ENCODE results near the gene ZNF618.

DNA sequence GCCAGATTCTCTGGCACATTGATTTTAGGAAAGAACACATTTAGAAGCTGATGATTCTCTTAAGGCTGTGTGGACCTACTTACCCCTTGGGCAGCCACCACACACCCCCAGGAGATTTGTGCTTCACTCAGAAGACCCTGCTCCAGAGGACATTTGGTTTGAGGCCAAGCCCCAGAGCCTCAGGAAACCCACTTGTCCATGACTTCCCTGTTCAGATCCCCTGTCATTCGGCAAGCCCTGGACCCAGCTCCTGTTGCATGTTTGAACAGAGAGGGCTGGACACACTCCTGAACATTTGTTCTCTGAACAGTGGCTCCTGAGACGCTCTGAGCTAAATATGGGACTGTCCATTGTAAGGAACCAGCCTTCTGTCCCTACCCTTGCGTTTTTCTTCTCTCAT is 119.9 kb downstream of the ZNF618 start:
- TF ChIP-seq, protein P1, sequence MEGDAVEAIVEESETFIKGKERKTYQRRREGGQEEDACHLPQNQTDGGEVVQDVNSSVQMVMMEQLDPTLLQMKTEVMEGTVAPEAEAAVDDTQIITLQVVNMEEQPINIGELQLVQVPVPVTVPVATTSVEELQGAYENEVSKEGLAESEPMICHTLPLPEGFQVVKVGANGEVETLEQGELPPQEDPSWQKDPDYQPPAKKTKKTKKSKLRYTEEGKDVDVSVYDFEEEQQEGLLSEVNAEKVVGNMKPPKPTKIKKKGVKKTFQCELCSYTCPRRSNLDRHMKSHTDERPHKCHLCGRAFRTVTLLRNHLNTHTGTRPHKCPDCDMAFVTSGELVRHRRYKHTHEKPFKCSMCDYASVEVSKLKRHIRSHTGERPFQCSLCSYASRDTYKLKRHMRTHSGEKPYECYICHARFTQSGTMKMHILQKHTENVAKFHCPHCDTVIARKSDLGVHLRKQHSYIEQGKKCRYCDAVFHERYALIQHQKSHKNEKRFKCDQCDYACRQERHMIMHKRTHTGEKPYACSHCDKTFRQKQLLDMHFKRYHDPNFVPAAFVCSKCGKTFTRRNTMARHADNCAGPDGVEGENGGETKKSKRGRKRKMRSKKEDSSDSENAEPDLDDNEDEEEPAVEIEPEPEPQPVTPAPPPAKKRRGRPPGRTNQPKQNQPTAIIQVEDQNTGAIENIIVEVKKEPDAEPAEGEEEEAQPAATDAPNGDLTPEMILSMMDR (conservative IDR thresholded peaks at IDR 0.05; ENCODE audit: low read length): no peak
- TF ChIP-seq EZH2phosphoT487 (IDR thresholded peaks at IDR 0.05; ENCODE audit: borderline replicate concordance, low read depth, low read length): no peak
